Tibial artery (tissue), 4 donors: Measurements from ENCODE around the gene CTNND2.

Experiments
- DNase-seq, 2 donors: peaks; one replicate each; pipeline ENCODE4 v3.0.0-alpha.2; 2019
- H3K27ac ChIP-seq, 2 donors: fragments of 200-600 bp; sonication (generic) in 1 of 2; 1 replicate in 1 of 2; 2 replicates in 1 of 2; pipeline ENCODE4 v1.5.1; 2018 to 2019; ENCODE audit warnings: mild to moderate bottlenecking in 1 of 2
- H3K27me3 ChIP-seq, 2 donors: fragments of 200-600 bp; sonication (generic) in 1 of 2; one replicate each; pipeline versions ENCODE4 v1.5.1 to v1.6.0; 2016 to 2019
- H3K36me3 ChIP-seq, 3 donors: fragments of 200-600 bp; sonication (generic) in 2 of 3; one replicate each; pipeline ENCODE4 v1.5.1; 2016 to 2019; ENCODE audit warnings: mild to moderate bottlenecking in 2 of 3
- H3K4me1 ChIP-seq, 4 donors: fragments of 200-600 bp; sonication (generic) in 2 of 4; 1 replicate in 3 of 4; 2 replicates in 1 of 4; pipeline ENCODE4 v1.5.1; 2016 to 2019
- H3K4me3 ChIP-seq, 2 donors: fragments of 200-600 bp; sonication (generic) in 1 of 2; 1 replicate in 1 of 2; 2 replicates in 1 of 2; pipeline ENCODE4 v1.5.1; 2018 to 2019; ENCODE audit warnings: mild to moderate bottlenecking in 2 of 2
- H3K9me3 ChIP-seq, 3 donors: fragments of 200-600 bp; sonication (generic) in 1 of 3; one replicate each; pipeline ENCODE4 v1.5.1; 2016 to 2019
- CTCF ChIP-seq, 2 experiments: fragments of 200-600 bp in 1 of 2; fragments of 450-650 bp in 1 of 2; IDR thresholded peaks; one replicate each; pipeline ENCODE4 v1.5.1; 2017 to 2019; ENCODE audit warnings: antibody characterized with exemption in 2 of 2, mild to moderate bottlenecking in 1 of 2, moderate library complexity in 1 of 2
- intact Hi-C: fragments of 100-400 bp; cut with DNase I; formaldehyde crosslinking; loops from one replicate; pipeline ENCODE4 v1.15.0; 2023; ENCODE audit warnings: low total_unique reads

Gene CTNND2

GRCh38 chr5:11383506-11384095 is 520.6 kb downstream of the CTNND2 start:
- peaks cover 0 to 32% of the 10 kb centered on the region in 2 donors for H3K27me3 ChIP-seq

GRCh38 chr5:11378461-11378860 is 525.8 kb downstream of the CTNND2 start:
- intact Hi-C loops, result no loop called here
- Histone ChIP-seq H3K27ac (no peak overlapping the region), H3K27me3 (peaks cover 0 to 13% of the 10 kb centered on the region in 2 donors), H3K4me3 (no peak overlapping the region), H3K36me3 (no peaks in the 10 kb centered on the region), H3K9me3 (no peaks in the 10 kb centered on the region), H3K4me1 (no peaks in the 10 kb centered on the region)
- no peak for TF ChIP-seq CTCF (IDR thresholded peaks at IDR 0.05)
- no peak for DNase-seq

More at GRCh38 chr5:11383506-11384095, 520.6 kb downstream of the CTNND2 start:
- Histone ChIP-seq H3K27ac (no peak overlapping the region), H3K36me3 (no peaks in the 10 kb centered on the region), H3K4me3 (no peak overlapping the region), H3K4me1 (peaks cover 0 to 19% (median 8%) of the 10 kb centered on the region in 4 donors), H3K9me3 (no peaks in the 10 kb centered on the region)
- intact Hi-C loops, result no loop called here
- DNase-seq, result no peak
- TF ChIP-seq CTCF (IDR thresholded peaks at IDR 0.05), result no peak

- TF ChIP-seq CTCF (IDR thresholded peaks at IDR 0.05), result no peak
- H3K9me3 ChIP-seq, result no peaks in the 10 kb centered on the region
- H3K36me3 ChIP-seq, result no peaks in the 10 kb centered on the region
- H3K27ac ChIP-seq, result no peak overlapping the region
- H3K4me1 ChIP-seq, result no peaks in the 10 kb centered on the region
- no peak for DNase-seq
- intact Hi-C loops, result no loop called here
- peaks cover 0 to 10% of the 10 kb centered on the region in 2 donors for H3K27me3 ChIP-seq
- no peak overlapping the region for H3K4me3 ChIP-seq
Observed at GRCh38 chr5:11377896-11378295, 526.4 kb downstream of the CTNND2 start.

- Histone ChIP-seq H3K27me3 (no peaks in the 10 kb centered on the region), H3K9me3 (no peaks in the 10 kb centered on the region), H3K27ac (no peak overlapping the region), H3K4me3 (no peak overlapping the region), H3K36me3 (no peaks in the 10 kb centered on the region), H3K4me1 (no peaks in the 10 kb centered on the region)
- no peak for TF ChIP-seq CTCF (IDR thresholded peaks at IDR 0.05)
- no peak for DNase-seq
- intact Hi-C loops, result no loop called here
Observed at GRCh38 chr5:11372191-11372590, 532.1 kb downstream of the CTNND2 start.

- no peak for DNase-seq
- no peak overlapping the region for H3K4me3 ChIP-seq
- H3K27ac ChIP-seq, result no peak overlapping the region
- intact Hi-C loops, result no loop called here
- TF ChIP-seq CTCF (IDR thresholded peaks at IDR 0.05), result no peak
- no peaks in the 10 kb centered on the region for H3K4me1 ChIP-seq
- H3K9me3 ChIP-seq, result no peaks in the 10 kb centered on the region
- no peaks in the 10 kb centered on the region for H3K36me3 ChIP-seq
- no peaks in the 10 kb centered on the region for H3K27me3 ChIP-seq
Observed at GRCh38 chr5:11371021-11371420, 533.2 kb downstream of the CTNND2 start.

- intact Hi-C loops, result no loop called here
- no peak overlapping the region for H3K4me3 ChIP-seq
- no peaks in the 10 kb centered on the region for H3K4me1 ChIP-seq
- no peak overlapping the region for H3K27ac ChIP-seq
- no peaks in the 10 kb centered on the region for H3K36me3 ChIP-seq
- DNase-seq, result no peak
- no peak for TF ChIP-seq CTCF (IDR thresholded peaks at IDR 0.05)
- no peaks in the 10 kb centered on the region for H3K9me3 ChIP-seq
- H3K27me3 ChIP-seq, result no peaks in the 10 kb centered on the region
Observed at GRCh38 chr5:11364531-11364930, 539.7 kb downstream of the CTNND2 start.
